Activated CD8-positive, alpha-beta memory T cell treated with anti-CD3 and anti-CD28 coated beads for 1 hour (primary cell): ENCODE results near the gene NXPH1.
"Not testable (repeated sequence)": the region's sequence is repeated elsewhere in the genome, so short reads cannot be mapped to it uniquely, and the experiment has no call there.

ENCODE experiments used
- DNase-seq, 2 donors: peaks; one replicate each; pipeline ENCODE4 v3.0.0-alpha.2; 2020; ENCODE audit warnings: low read depth in 1 of 2; ENCODE audit errors: extremely low read depth in 1 of 2

The NXPH1 gene

DNA sequence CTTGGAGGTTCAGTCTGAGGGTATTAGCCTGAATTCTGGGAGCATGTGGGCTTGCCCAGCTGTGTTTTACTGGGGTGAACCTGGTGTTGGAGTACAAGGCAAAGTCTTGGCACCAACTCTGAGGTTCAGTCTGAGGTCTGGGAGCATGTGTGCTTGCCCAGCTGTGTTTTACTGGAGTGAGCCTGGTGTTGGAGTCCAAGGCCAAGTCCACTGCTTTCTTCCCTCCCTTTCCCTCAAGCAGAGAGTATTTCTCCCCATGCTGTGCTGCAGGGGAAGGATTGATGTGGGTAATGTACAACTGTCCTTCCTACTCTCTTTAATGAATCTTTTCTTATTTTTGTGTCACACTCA, 236.1 kb downstream of the NXPH1 start:
- DNase-seq = no peak

DNA sequence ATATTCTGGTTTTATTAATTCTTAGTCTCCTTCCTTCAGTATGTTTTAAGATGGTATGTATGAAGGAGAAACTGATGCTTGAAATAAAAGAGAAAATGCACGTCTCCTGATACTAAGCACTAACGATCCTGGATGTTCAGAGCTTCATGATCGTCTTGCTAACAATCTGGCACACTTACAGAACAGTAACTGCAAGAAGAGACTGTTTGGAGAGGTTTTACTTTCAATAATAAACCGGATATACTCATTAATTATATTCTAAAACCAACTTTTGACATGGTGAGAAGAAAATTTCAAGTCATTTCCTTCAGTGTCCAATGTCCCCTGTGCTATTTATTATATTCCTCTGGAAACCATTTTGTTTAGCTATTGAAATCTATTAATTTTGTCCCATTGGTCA, 251.0 kb downstream of the NXPH1 start:
- DNase-seq = no peak

DNA sequence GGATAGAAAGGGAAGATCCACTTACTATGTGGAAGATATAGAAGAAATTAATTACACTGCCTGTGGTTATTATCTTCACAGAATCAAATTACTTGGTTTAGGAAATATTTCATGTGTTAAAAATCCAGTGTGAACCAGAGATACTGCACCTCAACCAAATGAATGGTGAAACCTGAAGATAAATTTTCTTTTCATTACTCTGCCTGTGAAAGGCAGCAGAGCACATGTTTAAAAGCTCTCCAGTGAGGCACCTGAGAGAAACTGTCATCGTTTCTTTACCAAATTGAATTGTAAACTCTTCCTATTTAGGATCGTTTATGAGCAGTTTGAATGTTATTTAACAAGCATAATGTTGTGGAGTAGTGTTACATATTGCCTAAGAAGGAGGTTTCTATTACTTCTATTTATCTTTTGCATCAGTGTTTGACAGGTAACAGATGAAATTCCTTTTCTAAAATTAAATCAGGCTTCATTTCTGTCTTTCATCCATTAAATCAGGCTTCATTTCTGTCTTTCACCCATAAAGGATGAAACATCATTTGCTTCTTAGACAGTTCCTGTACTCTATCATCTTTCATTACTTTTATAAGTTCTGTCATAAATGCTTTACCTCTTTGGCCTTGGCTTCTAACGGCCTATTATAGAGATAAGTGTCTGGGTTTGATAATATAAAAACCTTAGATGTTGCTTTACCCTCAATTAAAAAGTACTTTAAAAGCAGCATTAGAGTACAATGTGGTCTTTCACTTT, 266.6 kb downstream of the NXPH1 start:
- DNase-seq = no peak

DNA sequence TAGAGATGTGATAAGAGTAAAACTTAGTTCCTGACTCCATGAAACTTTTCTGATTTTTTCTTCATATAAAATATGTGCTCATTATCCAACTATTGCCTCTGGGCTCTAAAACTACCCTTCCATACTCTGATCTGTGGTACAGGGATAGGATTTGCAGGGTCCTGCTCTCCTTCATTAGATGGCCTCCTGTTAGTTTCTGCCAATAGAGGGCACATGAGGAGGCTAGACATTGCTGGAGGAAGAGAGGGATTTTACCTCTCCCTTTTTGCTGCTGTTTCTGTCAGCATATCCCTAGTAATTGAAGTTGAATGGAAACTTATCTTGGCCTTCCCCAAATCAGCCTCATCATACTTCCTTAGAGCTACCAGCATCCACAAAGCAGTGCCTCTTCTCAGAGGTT, 269.4 kb downstream of the NXPH1 start:
- DNase-seq = no peak

DNA sequence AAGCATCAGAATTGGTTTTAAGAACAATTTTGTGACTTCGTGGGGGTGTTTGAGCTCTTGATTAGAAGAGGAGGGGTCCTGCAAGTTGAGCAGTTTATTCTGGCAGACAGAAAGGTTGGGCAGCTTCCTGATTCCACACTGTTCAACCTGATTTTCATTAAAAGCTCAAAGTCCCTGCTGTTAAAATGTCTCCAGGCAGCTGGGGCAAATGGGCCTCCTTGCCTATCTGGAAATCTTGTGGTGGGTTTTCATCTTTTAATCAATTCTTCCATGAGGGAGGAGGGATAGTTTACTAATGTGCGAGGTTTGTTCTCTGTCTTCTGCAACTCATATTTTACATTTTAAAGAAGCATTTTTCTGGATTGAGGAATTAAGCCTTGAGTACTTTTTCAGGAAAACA, 276.7 kb downstream of the NXPH1 start:
- DNase-seq = no peak

DNA sequence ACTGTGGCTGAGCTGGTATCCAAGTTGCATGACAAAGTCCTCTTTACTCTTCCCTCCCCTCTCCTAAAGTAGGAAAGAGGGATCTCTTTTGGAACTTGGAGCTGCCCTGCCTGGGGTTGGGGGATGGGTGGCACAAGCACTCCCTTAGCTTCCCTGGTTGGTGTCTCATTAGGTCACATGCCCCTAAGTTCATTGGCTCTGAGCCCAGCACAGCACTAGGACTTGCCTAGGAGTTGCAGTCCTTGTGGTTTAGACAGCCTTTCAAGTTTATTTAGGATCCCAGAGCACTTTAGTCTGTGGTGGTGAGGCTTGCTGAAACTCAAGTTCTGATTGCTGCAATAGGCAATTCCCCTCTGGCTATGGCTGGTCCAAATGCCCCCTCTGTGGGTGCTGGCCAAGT, 281.4 kb downstream of the NXPH1 start:
- DNase-seq = no peak

DNA sequence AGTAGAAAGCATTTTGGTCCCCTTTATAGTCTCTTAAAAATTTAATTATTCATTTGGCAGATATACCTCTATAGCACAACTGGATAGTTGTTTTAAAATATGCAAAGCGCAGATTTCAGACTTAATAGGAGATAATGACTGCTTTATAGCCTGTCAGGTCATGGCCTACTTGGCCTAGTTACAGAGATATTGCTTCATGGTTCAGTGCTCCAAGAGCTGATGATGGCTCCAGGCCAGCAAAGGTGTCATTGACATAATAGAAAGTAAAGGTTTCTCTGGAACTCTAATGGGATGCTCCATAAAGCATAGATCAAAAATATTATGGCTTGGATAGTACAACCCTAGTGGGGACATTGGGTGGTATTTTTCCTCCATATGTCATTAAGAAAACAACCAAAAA, 285.7 kb downstream of the NXPH1 start:
- no peak for DNase-seq

DNA sequence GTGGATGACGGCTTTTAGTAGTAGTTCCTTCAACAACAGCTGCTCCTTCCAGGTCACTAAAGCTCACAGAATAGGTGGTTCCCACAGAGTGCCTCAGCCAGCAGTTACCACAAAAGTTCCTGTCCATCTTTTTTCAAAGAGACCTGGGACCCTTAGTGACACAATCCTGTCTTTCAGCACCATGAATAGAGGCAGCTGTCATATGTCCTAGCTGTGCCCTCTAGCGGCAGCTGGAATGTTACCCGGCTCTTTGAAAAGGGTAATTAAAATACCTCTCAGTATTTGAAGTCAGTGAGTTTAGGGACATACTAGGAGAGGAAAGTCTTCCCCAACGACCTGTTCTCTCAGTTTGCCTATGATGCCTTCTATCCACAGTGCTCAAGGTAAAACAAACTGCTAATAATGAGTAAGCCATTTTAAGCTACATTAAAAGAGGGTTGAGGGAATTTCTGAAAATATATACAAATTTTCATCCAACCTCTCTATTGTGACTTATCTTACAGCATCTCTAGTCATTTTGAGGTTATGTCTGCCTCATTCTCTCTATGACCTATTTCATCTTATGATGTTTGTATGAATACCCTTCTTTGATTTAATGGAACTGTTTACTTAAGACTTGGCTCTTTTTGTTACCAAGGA, 290.8 kb downstream of the NXPH1 start:
- DNase-seq = no peak

DNA sequence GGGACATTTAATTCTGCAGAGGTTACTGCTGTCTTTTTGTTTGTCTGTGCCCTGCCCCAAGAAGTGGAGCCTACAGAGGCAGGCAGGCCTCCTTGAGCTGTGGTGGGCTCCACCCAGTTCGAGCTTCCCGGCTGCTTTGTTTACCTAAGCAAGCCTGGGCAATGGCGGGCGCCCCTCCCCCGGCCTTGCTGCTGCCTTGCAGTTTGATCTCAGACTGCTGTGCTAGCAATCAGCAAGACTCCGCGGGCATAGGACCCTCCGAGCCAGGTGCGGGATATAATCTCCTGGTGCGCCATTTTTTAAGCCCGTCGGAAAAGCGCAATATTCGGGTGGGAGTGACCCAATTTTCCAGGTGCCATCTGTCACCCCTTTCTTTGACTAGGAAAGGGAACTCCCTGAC, 298.3 kb downstream of the NXPH1 start:
- not testable (repeated sequence) for DNase-seq

DNA sequence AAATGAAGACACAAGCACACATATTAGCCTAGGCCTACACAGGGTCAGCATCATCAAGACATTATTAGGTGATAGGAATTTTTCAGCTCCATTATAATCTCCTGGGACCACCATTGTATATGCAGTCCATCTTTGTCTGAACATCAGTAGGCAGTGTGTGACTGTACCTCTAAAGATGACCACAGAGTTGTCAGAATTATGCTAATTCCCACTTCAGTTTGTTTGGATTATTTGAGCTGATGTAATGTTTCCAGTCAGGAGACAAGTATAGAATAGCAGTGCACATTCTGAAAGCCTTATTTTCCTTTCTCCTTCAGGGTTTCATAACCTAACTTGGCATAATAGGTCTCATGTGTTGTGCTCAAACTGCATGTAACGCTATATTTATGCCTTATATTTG, 306.4 kb downstream of the NXPH1 start:
- DNase-seq = no peak

DNA sequence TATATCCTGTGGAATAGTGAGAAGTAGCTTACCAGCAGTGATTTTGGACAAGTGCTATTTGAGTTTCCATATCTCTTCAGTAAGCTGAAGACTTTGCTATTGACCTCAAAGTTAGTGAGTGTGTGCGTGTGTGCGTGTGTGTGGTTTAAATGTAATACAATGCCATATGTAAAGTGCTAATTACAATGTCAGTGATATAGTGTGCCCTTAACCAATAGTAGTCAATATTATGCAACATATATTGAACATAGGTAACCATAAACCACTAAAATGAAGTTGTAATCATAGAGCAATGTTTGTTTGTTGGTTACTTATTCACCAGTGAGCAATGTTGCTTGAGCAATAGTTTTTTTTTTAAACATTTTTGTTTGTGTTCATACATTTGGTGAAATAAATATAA, 309.4 kb downstream of the NXPH1 start:
- no peak for DNase-seq

DNA sequence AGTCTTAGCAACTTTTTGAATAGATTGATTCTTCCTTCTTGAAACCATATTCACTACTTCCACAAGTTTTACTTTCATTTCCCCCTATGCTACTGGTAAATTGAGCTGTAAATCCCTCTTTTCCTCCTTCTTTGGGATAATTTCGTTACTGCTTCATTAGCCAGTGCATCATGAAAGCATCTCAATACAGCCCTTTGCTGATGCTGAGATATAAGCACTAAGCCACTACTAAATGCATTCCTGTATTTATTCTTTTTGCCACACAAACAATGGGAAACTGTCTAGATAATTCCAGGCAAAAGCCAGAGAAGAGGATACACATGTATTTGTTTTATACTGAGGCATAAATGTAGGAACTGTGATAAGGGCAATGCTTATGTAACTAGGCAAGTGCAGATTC, 313.9 kb downstream of the NXPH1 start:
- no peak for DNase-seq

DNA sequence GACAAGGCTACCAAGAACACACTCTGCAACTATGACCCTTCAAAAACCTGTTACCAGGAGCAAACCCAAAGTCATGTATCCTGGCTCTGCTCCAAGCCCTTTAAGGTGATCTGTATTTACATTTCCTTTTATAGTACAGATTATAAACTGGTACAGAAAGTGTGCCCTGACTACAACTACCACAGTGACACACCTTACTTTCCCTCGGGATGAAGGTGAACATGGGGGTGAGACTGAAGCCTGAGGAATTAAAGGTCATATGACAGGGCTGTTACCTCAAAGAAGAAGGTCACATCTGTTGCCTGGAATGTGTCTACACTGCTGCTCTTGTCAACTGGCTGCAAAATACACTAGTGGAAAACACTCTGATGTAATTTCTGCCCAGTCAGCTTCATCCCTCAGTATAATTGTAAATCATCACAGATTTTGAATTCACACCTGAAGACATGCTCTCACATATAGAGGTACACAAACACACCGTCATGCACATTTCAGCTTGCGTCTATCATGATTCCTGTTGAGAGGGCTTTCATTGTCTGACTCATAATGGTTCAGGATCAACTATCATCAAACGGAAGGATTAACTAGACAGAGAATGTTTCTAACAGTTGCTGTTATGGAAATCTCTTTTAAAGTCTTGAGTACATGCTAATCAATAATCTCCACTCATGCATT, 318.3 kb downstream of the NXPH1 start:
- DNase-seq = no peak

DNA sequence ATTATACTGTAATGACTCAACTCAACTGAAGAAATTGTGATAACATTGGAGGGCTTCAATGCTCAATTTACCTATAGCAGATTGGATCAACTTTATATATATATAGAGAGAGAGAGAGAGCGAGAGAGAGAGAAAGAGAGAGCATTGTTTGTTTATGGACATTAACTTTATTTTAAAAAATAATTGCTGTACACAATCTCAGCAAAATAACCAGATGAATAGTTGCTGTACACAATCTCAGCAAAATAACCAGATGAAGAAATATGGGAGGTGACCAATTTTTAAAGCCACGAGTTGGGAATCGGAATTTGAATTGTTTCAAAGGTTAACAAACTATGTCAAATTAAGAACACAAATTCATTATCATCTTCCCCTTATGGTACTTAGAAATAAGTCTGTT, 319.9 kb downstream of the NXPH1 start:
- DNase-seq = no peak

DNA sequence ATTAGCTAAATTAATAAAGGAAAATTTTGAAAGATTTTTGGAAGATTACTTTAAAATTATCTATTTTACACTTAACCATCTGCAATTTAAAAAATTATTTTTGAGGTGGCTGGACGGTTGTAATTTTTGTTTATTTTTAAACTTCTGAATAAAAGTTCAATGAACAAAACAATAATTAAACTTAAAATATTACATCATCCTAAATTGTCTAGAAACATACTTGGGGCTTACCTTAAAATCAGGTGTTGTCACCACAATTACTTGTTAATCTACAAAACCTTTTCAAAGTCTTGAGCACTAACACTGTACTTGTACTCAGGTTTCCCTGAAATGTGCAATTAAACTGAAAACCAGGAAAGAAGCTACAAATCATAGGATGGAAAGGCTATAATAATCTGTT, 328.3 kb downstream of the NXPH1 start:
- DNase-seq = no peak

DNA sequence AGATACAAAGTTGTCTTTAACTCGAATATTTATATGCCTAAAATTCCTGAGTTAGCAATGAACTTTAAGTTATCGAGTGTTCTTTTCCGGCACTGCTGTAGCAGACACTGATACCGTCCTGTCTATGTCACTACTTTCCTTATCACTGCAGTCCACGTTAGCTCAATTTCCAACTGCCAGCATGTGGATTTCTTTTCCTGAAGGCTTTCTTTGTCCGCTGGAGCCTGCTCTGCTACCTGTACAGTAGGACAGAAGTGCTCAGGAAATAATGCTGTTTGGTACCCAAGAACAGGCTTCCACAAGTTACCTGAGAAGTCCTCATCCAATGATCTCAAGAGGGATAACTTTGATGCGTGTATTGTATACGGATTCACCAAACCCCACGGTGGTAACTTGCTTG, 329.4 kb downstream of the NXPH1 start:
- DNase-seq = no peak

DNA sequence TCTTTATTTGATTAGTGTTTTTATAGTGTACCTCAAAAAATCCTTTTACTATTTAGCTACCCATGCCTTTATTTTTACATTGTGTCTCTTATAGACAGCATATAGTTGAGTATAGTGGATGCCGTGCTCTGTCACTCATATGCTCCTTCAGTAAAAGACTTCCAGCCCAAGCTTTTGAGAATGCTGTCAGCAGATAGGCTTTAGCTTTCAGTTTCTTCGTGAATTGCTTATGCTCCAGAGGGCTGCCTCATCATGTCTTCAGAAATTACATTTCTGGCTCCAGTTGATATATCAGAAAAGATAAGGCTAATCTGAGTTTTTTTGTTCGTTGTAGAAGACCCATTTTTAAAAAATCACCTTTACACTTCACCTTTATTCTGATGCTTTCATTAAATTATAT, 332.0 kb downstream of the NXPH1 start:
- no peak for DNase-seq

DNA sequence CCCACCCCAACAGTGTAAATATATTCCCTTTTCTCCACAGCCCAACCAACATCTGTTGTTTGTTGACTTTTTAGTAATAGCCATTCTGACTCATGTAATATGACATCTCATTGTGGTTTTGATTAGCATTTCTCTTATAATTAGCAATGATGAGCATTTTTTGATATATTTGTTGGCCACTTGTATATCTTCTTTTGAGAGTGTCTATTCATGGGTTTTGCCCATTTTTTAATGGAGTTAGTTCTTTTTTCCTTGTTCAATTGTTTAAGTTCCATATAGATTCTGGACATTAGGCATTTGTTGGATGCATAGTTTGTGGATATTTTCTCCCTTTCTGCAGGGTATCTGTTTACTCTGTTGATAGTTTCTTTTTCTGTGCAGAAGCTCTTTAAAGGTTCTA, 340.1 kb downstream of the NXPH1 start:
- no peak for DNase-seq

DNA sequence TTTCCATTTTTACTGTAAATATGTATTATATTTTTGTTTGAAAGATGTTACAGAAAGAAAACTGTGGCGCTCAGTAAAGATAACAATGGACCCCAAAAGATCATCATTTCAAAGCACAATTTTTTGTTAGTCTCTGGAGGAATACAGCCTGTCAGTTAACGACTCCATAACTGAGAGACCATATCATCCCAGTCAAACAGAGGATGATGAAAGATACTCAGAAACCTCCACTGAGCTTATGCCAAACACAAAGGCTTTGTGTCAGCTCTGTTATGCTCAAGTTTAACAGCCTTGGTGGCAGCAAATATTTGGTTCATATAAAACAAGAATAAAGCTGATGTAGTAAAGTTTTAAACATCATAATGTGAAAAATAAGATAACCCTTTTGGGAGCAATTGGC, 345.1 kb downstream of the NXPH1 start:
- DNase-seq = no peak

DNA sequence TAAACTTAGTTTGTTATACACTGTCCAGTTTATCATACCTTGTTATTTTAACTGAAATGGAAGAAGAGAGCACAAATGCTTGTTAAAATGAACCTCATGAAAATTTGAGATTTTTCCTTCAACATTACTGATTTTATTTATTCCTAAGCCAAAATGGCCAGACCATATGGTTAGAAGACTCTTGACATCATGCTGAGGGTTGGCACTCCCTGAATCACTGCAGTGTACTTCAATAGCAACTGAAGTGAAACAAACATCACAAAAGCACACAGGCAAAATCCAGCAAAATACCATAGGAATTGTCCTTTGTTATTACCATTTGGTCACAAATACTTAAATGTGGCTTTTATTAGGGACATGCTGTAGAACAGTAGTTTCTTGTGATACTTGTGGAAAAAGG, 347.8 kb downstream of the NXPH1 start:
- no peak for DNase-seq

DNA sequence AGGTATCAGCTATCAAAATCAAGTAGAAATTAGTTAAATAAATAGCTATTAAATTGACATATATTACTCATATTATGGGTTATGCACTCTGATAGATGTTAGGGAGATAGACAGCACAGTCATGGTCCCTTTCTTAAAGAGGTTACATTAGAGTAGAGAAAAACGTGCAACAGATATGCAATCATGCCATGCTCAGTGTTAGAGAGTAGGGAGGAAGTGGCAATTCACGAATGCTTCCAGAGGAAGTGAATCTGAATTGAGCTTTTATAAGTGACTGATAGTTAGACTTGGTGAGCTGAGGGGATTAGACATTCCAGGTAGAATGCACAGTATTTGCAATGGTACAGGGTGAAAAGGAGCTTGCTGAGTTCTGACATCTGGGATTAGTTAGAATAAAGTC, 349.8 kb downstream of the NXPH1 start:
- DNase-seq = no peak

DNA sequence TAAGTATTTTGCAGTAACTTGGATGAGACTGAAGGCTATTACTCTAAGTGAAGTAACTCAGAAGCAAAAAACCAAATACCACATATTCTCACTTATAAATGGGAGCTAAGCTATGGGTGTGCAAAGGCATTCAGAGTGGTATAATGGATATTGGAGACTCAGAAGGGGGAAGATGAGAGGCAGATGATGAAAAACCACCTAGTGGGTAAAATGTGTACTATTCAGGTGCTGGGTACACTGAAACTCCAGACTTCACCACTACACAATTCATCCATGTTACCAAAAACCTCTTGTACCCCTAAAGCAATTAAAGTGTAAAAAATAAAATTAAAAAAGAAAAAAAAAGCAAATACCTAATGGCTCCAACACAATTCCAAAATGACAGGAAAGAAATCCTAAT, 351.7 kb downstream of the NXPH1 start:
- DNase-seq = no peak
